GM18502 (cell line): ENCODE results near the gene CFAP44.
"Not testable (repeated sequence)": the region's sequence is repeated elsewhere in the genome, so short reads cannot be mapped to it uniquely, and the experiment has no call there.

ENCODE experiments used
- ATAC-seq: cut with Tn5 transposase; IDR thresholded peaks from one replicate; pipeline ENCODE4 v1.9.1; 2021; ENCODE audit warnings: mild to moderate bottlenecking; ENCODE audit not compliant: unreplicated experiment, poor library complexity

CFAP44 gene, protein sequence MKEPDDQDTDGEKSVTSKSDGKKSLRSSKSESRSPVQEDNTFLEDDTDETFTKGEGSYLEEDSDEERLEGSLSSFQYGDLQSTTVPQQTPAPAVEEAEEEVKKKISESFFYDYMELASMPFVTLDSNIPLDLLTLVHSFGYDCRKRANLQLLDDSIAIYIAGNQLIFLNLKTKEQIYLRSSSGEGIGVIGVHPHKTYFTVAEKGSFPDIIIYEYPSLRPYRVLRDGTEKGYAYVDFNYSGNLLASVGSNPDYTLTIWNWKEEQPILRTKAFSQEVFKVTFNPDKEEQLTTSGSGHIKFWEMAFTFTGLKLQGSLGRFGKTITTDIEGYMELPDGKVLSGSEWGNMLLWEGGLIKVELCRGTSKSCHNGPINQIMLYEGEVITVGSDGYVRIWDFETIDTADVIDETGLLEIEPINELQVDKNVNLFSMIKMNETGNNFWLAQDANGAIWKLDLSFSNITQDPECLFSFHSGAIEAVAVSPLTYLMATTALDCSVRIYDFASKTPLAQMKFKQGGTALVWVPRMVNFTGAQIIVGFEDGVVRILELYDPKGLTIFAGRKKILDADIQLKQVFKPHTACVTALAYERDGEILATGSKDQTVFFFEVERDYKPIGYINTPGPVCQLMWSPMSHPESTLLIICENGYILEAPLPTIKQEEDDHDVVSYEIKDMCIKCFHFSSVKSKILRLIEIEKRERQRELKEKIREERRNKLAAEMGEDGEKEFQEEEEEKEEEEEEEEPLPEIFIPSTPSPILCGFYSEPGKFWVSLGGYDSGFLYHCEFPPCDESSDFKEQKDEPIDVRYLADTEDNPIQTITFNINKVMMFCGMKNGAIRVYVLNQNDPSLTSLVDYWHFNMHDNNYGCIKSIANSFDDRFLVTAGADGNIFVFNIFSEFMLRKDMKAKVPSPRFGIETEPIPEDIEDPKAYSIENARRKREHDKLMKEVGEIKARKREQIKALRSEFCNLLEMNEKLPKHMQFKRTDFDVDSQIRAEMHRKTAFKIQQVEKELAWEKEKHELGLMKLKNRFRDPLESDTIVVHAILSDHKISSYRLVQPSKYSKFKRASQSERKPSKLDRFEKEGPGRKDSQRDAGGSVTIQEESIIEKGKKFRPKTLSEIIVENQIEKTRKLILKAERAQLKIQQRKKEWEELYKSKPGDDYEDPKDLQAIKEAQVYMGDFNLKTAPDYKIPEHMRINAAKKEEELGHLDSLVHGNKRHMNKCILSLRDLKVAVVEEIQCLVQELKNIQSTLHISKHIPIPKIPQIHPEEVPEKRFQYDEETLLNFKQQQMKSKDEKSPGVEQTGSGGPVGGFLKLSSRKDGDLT (N-terminal part only)

DNA sequence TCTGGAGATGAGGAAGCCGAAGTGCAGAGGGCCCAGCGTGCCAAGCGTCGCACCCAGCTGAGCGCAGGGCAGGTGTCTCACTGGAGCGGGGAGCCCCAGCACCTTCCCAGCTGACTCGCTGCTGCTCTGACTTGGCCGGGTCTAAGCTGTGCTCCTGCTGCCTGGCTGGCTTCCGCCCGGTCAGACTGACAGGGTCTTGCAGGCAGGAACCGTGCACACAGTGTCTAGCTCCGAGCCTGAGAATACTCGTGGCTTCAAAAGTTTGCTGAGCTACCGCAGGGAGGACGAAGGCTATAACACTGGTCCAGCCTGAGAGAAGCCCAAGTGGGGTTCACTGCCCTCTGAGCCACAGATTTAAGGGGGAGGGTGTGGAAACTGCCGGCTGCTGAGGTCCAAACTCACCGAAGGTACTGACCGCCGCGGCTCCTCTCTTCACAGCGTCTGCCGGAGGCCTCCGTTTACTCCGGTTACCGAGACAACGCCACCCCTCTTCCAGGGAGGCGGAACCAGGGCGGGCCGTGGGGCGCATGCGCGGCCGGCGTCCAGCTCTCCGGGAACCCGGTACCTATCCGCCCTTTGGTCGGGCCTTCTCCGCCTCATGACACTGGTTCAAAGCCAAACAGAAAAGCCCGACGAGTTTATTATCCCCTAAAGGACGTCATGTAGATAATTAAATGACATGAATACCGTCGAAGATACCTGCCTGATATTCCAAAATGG, at the start of gene CFAP44:
TSS of gene CFAP44 (minus strand) at position 443 of the 720 bp plus-strand sequence. CDS start 7,829 bp downstream, outside the sequence.
- no peak for ATAC-seq

DNA sequence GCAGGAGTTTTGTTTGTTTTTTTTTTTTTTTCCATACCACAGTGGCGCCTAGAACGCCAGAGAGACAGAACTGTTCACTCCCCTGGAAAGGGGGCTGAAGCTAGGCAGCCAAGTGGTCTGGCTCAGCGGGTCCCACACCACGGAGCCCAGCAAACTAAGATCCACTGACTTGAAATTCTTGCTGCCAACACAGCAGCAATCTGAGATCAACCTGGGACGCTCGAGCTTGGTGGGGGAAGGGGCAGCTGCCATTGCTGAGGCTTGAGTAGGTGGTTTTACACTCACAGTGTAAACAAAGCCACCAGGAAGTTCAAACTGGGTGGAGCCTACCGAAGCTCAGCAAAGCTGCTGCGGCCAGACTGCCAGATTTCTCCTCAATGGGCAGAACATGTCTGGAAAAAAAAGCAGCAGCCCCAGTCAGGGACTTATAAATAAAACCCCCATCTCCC, 43.9 kb upstream of the CFAP44 start:
- no peak for ATAC-seq

DNA sequence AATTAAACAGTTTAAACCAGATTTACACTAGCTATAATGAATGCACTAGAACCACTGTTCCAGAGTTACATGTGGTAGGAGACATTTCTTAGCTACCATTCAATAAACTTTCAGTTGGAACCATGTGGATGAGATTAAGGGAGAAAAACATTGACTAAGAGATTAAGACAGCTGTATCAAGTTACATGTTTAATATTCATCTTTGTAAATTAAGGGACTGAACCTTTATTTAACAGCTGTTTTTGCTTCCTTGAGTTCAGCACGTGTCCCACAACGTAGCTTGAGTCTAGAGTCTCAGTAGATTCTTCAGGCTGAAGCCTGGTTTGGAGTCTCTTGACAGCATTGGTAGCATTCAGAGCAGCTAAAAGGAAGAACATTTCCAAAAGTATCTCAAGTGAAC, 27.2 kb upstream of the CFAP44 start:
- ATAC-seq: no peak

DNA sequence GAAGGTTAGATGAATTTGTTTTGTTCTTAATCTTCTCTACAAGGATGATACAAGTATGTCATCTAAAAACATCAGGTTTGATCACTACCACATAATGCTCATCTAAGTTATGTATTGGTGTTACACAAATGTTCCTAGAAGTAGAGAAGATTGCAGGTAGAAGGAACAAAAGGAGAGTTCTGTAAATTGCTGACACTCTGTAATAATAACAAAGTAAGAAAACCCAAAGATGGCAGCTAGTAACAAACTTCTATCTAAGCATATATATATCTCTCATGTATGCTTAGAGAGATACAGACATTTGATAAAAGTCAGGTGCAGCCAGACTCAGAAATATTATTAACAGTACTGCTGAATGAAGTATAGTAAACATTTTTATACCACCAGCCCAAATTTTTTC, 20.2 kb upstream of the CFAP44 start:
- no peak for ATAC-seq

DNA sequence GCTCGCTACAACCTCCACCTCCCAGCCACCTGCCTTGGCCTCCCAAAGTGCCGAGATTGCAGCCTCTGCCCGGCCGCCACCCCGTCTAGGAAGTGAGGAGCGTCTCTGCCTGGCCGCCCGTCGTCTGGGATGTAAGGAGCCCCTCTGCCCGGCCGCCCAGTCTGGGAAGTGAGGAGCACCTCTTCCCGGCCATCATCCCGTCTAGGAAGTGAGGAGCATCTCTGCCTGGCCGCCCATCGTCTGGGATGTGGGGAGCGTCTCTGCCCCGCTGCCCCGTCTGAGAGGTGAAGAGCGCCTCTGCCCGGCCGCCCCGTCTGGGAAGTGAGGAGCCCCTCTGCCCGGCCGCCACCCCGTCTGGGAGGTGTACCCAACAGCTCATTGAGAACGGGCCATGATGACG, 17.3 kb upstream of the CFAP44 start:
- ATAC-seq: not testable (repeated sequence)

DNA sequence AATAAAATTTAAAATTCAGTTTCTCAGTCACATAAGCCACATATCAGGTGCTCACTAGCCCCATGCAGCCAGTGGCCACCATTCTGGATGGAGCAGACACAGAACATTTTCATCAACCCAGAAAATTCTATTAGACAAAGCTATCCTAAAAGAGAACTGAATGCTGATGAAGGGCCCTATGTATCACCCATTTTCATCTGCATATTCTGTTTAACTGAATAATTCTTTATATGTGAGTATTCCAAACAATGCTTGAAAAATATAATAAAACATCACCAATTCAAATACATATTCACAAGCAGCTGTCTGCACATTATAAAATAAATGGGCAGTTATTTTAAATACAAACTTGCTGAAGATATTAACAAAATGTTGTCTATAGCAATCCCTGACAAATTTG, 14.2 kb upstream of the CFAP44 start:
- no peak for ATAC-seq

DNA sequence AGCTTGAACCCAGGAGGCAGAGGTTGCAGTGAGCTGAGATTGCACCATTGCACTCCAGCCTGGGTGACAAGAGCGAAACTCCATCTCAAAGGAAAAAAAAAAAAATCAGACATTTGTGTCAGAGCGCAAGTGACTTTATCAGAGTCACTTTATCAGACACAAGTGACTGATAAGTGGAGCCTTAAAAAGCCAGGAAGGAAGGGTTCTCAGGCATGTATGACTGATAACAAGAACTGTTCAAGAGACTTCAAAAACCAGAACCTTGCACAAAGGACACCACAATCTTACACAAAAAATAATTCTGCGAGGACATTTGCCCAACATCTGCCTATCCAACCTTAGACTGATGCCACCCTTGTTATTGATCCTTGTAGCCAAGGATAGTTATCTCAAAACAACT, 13.3 kb upstream of the CFAP44 start:
- no peak for ATAC-seq

DNA sequence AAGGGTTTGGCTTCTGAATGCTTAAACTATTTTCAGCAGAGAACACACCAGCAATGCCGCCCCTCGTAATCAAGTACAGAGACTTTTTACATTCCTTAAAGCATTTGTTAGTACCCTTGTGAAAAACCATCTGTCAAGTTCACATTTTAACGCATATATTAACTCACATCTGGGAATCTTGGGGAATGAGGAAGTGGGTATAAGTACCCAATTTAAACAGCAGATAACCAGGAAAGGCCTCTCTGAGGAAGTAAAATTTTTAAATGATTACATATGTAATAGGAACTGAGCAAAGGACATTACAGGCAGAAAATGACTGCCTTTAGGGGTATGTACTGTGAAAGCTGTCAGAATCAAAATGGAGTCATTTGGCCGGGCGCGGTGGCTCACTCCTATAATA, 12.8 kb upstream of the CFAP44 start:
- ATAC-seq: no peak

DNA sequence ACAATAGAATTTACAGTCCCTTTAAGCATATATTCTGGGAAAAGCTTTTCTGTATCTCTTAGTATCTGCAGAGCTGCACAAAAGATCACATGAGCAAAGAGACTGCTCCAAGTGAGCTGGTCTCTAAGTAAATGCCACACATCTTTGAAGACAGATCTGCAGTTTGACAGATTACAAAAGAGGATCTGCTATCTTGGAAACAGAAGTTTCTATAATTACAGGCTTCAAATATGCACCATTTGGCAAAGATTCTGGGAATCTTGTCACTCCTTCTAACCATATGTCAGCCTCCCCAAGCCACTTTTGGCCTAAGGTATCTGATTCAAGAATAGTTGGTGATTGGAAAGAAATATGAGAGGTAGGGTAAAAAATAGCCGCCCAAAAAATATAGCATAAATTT, 9.6 kb upstream of the CFAP44 start:
- no peak for ATAC-seq

DNA sequence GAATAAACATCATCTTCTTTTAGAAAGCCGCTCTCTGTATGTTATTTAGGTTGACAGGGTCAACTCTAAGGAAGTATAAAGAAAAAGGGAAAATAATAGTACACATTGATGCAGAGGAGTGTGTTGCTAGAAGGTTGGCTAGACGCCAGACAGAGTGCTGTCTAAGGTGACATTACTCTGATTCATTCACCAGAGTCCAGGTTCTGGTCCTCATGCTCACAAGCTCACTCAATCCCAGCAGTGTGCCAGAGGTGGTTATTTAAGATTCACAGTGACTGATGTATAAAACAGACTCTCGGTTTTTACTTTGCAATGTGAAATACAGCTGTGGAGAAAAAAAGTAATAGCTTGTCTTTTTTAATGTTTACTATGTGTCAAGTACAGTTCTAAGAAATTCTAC, 1.7 kb downstream of the CFAP44 start:
- no peak for ATAC-seq

DNA sequence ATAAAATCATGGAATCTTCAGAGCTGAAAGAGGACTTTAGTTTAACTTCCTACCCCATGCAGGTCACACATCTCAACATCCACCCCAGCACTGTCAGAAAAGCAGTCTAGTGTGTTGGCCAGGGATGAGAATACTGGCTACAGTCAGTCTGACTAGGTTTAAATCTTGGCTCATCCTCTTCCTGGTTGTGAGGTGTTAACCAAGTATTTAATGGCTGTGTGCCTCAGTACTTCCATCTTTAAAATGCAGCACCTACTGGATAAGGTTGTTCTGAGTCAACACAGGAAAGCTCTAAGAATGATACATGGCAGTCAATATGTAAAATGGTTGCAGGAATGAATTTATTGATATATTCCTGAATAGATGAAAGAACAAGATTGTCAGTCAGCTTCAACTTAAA, 3.1 kb downstream of the CFAP44 start:
- ATAC-seq: no peak

DNA sequence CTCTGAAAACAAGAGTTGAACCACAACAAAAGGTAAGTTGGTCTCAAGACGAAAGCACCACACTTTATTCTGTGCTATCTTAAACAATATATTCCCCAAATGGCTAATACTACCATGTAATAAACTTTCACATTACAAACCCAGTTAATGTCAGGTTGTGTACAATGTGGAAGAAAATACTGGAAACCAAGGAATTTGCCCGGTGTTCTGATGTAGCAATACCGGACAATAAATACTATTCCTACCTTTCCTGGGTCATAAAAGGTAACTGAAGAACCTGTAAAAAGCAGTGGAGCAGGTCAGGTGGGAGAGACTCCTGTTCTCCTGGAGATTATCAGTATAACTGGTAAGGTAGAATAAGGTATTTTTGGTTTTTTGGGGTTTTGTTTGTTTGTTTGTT, 3.9 kb downstream of the CFAP44 start:
- no peak for ATAC-seq

DNA sequence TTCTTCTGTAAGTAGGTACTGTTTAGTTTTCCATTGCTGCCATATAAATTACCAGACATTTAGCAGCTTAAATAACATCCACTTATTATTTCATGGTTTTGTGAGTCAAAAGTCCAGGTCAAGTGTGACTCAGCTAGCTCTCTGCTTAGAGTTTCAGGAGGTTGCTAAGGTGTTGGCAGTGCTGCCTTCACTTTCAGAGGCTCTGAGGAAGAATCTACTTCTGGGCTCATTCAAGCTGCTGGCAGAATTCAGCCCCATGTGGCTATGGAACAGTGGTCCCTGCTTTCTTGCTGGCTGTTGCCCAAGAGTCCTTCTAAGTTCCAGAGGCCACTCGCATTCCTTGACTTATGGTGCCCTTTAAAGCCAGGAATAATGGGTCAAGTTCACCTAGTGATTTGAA, 4.5 kb downstream of the CFAP44 start:
- ATAC-seq: no peak

DNA sequence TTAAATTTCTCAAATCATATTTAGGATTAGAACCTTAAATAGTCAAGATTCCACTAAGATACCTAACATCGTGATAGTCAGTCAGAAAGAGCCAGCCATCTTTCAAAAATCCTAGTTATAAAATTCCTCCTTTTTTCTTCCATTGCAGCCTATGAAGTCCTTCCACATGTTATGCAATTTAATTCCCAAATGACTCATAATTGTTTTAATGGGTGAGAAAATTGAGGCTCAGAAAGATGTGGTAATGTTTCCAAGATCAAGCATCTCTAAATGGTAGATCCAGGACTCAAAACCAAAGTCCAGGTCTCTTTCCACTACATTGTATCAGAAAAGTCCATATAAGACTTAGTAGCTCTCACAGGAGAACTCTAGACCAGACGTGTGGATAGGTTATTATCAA, 9.5 kb downstream of the CFAP44 start:
- no peak for ATAC-seq

DNA sequence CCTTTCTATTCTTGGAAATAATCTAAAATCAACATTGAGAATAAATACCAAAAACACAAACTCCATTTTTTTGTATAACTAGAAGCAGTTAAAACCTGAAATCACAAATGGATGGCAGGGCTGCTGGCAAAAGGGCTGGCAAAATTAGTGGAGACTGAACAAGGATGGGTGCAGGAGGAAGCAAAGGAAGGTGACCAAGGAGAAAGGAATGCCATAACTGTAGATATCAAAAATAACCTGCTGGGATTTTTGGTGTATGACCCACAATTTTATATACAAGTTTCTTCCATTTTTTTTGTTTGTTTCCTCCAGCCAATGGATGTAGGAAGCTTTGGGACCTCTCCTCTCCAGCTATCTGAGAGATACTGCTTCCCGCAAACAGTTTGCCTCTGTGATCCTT, 12.7 kb downstream of the CFAP44 start:
- ATAC-seq: no peak

DNA sequence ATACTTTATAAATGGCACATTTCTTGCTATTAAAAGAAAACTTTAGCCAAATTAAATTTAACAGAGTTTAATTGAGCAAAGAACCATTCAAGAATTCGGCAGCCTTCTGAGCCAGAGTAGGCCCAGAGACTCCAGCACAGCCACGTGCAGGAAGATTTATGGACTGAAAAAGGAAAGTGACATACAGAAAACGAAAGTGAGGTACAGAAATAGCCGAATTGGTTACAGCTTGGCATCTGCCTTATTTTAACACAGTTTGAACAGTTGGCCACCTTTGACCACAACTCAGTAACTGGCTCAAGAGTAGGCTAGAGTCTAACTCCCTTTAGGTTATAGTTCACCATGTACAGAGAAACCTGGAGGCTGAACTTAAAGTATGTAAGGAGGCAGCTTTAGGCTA, 17.6 kb downstream of the CFAP44 start:
- peak; percentile 64 for ATAC-seq

DNA sequence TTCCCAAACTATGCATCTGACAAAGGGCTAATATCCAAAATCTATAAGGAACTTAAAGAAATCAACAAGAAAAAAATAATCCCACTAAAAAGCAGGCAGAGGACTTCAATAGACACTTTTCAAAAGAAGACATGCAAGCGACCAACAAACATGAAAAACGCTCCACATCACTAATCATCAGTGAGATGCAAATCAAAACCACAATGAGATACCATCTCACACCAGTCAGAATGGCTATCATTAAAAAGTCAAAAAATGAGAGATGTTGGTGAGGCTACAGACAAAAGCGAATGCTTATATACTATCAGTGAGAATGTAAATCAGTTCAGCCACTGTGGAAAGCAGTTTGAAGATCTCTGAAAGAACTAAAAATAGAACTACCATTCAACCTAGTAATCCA, 20.2 kb downstream of the CFAP44 start:
- peak; percentile 48 for ATAC-seq

DNA sequence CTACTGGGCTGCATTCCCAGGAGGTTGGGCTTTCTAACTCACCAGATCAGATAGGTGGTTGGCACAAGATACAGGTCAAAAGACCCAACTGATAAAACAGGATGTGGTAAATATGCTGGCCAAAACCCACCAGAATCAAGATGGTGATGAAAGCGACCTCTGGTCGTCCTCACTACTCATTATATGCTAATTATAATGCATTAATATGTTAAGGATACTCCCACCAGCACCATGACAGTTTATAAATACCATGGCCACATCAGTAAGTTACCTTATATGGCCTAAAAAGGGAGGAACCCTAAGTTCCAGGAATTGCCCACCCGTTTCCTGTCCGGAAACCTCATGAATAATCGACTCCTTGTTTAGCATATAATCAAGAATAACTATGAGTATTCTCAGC, 31.6 kb downstream of the CFAP44 start:
- ATAC-seq: no peak

DNA sequence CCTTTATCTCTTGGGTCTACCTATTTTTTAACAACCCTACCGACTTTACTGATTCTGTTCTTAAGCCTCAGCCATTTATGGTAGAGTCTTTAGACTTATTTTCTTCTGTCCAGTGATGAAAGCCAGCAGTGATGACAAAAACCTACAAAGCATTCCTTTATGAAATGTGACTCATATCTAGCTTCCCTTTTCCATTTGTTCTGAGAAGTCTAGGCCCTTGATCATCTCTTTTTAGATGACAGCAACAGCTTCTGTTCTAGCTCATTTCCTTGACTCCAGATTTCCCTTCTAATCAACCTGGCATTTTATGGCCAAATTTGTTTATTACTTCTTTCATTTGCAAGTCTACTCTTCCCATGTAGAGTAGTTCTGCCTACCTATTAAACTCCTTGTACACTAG, 36.1 kb downstream of the CFAP44 start:
- no peak for ATAC-seq

DNA sequence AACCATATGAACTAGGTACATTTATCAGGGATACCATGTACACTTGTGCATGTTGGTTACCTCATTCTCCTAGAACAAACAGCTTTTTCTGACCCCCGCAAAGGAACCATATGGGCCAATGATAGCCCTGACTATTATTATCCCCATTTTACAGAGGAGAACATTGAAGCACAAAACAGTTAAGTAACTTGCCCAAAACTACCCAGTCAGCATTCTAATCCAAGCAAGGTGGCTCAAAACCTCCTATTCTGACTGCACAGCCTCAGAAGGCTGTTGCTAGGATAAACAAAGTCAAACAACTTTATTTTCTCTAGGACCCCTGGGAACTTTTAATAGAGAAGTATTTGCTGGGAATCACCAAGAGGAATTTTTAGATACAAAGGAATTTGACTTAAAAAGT, 36.7 kb downstream of the CFAP44 start:
- ATAC-seq: no peak
